AG08396 (cell line): ENCODE measurements around the gene DIP2B.
"Not testable (repeated sequence)": the region's sequence is repeated elsewhere in the genome, so short reads cannot be mapped to it uniquely, and the experiment has no call there.

Experiments used
- DNase-seq: peaks from one replicate; pipeline ENCODE4 v3.0.0; 2012; ENCODE audit warnings: low spot score, mixed read lengths

Gene DIP2B

GRCh38 chr12:50520416-50521207 is 15.8 kb downstream of the DIP2B start:
- DNase-seq = no peak

GRCh38 chr12:50521781-50522180 is 17.0 kb downstream of the DIP2B start:
- not testable (repeated sequence) for DNase-seq

DNA sequence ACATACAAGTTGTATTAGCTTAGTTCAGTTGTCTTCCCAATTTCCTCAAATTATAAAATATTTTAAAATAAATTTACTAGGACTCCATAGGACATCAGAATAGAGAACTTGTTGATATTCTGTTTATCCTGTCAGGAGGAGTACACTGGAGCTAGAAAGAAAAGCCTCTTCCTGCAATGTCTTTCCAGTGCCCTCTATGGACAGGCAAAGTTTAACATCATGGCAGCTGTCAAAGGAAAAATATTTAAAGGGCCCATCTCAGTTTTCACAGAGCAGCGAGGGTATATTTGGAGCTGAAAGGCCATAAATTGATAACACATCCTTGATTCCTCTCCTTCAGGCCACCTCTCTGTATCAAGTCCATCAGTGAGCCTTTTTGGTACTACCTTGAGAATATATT is 19.0 kb downstream of the DIP2B start:
- no peak for DNase-seq

DNA sequence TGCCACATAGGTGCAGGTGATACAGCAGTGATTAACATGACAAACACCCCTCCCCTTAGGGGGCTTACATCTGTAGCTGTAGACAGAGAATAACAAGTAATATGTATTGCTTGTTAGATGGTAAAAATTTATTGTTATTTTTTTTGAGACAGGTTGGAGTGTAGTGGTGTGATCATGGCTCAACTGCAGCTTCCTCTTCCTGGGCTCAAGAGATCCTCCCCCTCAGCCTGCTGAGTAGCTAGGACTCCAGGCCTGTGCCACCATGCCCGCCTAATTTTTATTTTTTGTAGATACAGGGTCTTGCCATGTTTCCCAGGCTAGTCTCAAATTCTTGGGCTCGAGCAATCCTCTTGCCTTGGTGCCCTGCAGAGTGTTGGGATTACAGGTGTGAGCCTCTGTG is 19.8 kb downstream of the DIP2B start:
- no peak for DNase-seq

DNA sequence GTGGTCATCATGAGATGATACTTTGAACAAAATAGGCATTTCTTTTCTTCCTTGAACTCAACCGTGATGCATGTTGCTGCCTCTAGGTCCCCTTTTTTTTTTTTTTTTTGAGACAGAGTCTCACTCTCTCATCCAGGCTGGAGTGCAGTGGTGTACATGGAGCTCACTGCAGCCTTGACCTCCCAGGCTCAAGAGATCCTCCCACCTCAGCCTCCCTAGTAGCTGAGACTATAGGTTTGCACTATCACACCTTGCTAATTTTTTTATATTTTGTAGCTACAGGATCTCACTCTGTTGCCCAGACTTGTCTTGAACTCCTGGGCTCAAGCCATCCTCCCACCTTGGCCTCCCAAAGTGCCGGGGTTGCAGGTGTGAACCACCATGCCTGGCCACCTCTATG is 20.6 kb downstream of the DIP2B start:
- no peak for DNase-seq

DNA sequence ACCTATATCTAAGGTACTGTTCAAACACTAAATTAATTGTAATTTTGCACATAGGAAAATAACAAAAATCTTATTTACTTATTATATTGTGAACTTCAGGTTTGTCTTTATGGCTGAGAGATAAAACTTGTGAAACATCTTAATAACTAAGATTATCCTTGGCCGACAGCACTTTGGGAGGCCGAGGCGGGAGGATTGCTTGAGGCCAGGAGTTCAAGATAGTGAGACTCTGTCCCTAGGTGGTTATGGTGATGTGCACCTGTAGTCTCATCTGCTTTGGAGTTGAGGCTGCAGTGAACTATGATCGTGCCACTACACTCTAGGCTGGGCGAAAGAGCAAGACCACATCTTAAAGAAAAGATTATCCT is 22.6 kb downstream of the DIP2B start:
- no peak for DNase-seq

DNA sequence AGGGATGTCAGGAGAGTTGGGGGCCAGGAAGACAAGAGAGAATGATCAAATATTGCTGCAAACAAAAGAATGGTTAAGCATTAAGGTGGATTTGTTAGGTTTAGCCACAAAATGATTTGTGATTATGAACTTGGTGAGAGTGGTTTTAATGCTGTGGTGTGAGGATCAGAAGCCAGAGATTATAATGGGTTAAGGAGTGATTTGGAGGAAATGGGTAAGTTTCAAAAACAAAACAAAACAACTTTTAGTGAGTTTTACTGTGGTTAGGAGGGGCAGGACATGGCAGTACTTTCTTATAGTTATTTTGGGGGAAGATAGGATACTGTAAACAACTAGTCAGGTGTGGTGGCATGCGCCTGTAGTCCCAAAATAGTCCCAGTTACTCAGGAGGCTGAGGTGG is 24.0 kb downstream of the DIP2B start:
- no peak for DNase-seq

DNA sequence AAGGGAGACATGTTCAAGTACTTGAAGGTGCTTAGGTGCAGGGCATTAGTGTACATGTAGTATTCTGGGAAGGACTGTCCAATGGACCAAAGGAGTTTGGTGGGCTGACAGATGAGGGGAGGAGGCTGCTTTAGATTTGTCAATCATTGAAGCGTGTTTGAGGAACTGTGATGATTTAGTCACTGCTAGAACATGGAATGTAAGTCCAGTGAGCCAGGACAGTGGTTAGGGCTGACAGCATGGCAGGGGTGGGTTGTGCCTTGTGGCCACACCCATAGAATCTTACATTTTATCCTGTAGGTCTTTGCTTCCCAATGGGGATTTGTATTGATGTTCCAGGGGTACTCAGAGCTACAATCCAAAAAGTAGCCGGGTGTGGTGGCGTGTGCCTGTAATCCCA is 24.6 kb downstream of the DIP2B start:
- no peak for DNase-seq

- no peak for DNase-seq
Measured at GRCh38 chr12:50530532-50530931, 25.7 kb downstream of the DIP2B start.

- DNase-seq = no peak
Measured at GRCh38 chr12:50533203-50533584, 28.4 kb downstream of the DIP2B start.

- no peak for DNase-seq
Measured at GRCh38 chr12:50533971-50534370, 29.2 kb downstream of the DIP2B start.

- no peak for DNase-seq
Measured at GRCh38 chr12:50536831-50537537, 32.2 kb downstream of the DIP2B start.

DNA sequence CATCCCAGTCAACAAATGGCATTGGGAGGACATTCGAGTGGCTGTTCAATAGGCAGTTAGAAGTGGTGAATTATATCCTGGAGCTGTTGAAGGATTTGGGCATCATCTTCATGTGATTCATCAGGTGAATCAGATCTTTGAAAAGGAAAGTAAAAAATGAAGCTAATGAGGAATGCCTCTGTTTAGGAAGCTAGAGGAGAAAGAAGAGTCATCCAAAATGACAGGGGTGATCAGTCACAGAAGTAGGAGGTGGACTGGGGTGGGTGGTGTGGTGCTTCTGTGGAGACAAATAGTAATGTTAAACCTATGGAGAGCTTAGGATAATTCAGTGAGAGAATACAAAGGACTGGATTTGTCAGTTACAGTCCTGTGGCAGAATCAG is 32.7 kb downstream of the DIP2B start:
- DNase-seq = peak; percentile 47

DNA sequence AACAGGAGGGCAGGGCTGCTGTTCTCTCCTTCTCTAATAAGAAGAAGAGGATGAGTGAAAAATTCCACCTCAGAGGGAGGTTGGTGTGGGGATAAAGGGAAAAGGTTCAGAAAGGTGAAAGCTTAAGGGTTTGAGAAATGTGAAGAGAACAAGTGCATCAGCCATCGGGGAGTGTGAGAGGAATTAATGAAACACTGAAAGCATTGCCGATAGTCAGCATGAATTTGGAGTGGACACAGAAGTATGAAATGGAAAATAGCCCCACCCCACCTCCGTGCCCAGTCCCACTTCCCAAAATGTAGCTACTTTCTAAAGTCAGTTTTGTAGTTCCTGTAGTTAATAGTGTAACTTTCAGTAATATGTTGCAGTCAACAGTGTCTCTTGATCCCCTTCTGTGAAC is 33.4 kb downstream of the DIP2B start:
- no peak for DNase-seq

- no peak for DNase-seq
Measured at GRCh38 chr12:50541139-50541538, 36.4 kb downstream of the DIP2B start.

- no peak for DNase-seq
Measured at GRCh38 chr12:50542448-50542847, 37.7 kb downstream of the DIP2B start.

DNA sequence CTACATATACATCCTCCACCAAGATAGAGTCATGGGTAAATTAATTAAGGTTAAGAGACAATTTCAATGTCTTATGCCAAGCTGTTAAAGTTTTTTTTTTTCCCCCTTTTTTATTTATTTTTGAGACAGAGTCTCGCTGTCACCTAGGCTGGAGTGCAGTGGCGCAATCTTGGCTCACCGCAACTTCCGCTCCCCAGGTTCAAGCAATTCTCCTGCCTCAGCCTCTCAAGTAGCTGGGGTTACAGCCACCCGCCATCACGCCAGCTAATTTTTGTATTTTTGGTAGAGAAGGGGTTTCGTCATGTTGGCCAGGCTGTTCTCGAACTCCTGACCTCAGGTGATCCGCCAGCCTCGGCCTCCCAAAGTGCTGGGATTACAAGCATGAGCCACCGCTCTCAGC is 38.4 kb downstream of the DIP2B start:
- DNase-seq = not testable (repeated sequence)

DNA sequence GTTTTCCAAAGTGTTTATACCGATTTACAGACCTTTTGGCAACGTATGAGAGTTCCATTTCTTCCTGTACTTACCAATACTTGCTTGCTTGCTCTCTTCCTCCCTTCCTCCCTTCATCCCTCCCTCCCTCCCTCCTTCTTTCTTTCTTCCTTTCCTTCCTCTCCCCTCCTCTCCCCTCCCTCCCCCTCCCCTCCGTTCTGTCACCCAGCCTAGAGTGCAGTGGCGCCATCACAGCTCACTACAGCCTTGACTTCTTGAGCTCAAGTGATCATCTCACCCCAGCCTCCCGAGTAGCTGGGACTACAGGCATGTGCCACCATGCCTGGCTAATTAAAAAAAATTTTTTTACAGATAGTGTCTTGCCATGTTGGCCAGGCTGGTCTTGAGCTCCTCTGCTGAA is 40.4 kb downstream of the DIP2B start:
- no peak for DNase-seq

DNA sequence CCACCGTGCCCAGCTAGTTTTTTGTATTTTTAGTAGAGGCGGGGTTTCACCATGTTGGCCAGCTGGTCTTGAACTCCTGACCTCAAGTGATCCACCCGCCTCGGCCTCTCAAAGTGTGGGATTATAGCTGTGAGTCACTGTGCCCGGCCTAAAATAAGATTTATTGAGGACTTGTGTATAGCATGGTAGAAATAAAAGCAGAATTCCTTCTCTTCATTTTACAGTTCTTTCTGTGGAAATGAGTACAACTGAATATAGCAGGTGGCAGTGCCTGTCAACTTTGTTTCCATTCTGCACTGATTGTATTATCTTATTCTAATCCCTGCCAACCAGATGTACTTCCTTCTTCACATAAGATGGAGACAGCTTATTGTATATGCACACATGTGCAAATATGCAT is 41.0 kb downstream of the DIP2B start:
- DNase-seq = no peak

- DNase-seq = no peak
Measured at GRCh38 chr12:50546441-50547318, 41.9 kb downstream of the DIP2B start.

DNA sequence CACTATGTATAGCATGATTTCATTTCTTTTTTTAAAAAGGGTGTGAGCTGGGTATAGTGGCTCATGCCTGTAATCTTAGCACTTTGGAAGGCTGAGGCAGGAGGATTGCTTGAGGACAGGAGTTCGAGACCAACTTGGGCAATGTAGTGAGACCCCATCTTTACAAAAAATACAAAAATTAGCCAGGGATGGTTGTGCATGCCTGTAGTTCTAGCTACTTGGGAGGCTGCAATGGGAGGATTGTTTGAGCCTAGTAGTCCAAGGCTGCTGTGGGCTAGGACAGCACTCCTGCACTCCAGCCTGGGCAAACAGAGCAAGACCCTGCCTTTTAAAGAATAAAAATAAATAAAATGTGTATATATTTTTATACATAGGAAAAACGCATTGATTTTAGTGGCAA is 43.0 kb downstream of the DIP2B start:
- DNase-seq = no peak

DNA sequence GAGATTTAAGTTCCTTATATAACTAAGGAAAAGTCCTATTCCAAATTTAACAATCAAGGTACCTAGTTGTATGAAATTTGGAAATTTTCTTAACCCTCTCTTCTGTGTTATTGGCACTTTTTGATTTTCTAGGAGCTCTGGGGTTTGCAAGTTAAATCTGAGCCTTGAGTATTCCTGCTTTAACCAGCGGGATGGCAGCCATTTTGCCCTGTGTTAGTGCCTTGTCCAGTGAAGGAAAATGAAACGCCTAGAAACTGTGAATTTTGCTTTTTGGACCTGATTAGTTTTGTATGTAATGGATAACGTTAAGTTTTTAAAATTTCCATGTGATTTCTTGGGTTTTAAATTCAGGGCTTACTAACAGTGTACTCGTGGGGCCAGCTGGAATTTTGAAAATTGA is 45.1 kb downstream of the DIP2B start:
- no peak for DNase-seq
